ENCODE measurements around the gene PLA2G3.
"Not testable (repeated sequence)": the region's sequence is repeated elsewhere in the genome, so short reads cannot be mapped to it uniquely, and the experiment has no call there.

Gene PLA2G3

GRCh38 chr22:31122196-31122531 is 18.1 kb downstream of the PLA2G3 start:
- H3K36me3 ChIP-seq (ENCODE audit: insufficient read depth, low read depth, low read length) = no peaks in the 10 kb centered on the region
- H3K27ac ChIP-seq (ENCODE audit: low read length) = no peak overlapping the region
- H3K4me3 ChIP-seq (ENCODE audit: low read length) = no peak overlapping the region
- no peaks in the 10 kb centered on the region for H3K9me3 ChIP-seq (ENCODE audit: insufficient read depth, low read depth, low read length)
- 0 out of 2 replicates have a peak, but pooled peaks cover 4% of the 10 kb centered on the region for H3K4me1 ChIP-seq (ENCODE audit: insufficient read depth, low read length)
- H3K27me3 ChIP-seq (ENCODE audit: insufficient read depth, low read length) = no peaks in the 10 kb centered on the region
- no peak overlapping the region for H3K9ac ChIP-seq (ENCODE audit: low read depth, low read length)

- Histone ChIP-seq H3K27ac (ENCODE audit: low read length) (no peak overlapping the region), H3K9me3 (ENCODE audit: insufficient read depth, low read depth, low read length) (no peaks in the 10 kb centered on the region), H3K36me3 (ENCODE audit: insufficient read depth, low read depth, low read length) (no peaks in the 10 kb centered on the region), H3K27me3 (ENCODE audit: insufficient read depth, low read length) (no peaks in the 10 kb centered on the region), H3K9ac (ENCODE audit: low read depth, low read length) (no peak overlapping the region), H3K4me1 (ENCODE audit: insufficient read depth, low read length) (0 out of 2 replicates have a peak, but pooled peaks cover 4% of the 10 kb centered on the region), H3K4me3 (ENCODE audit: low read length) (no peak overlapping the region)
These were observed 18.9 kb downstream of the PLA2G3 start for GRCh38 chr22:31121403-31121802.

- no peak overlapping the region for H3K4me3 ChIP-seq (ENCODE audit: low read length)
- H3K9ac ChIP-seq (ENCODE audit: low read depth, low read length) = no peak overlapping the region; the same call in 1 of the 2 replicates
- no peaks in the 10 kb centered on the region for H3K9me3 ChIP-seq (ENCODE audit: insufficient read depth, low read depth, low read length)
- 0 out of 2 replicates have a peak, but pooled peaks cover 4% of the 10 kb centered on the region for H3K4me1 ChIP-seq (ENCODE audit: insufficient read depth, low read length)
- no peaks in the 10 kb centered on the region for H3K27me3 ChIP-seq (ENCODE audit: insufficient read depth, low read length)
- H3K27ac ChIP-seq (ENCODE audit: low read length) = no peak overlapping the region
- no peaks in the 10 kb centered on the region for H3K36me3 ChIP-seq (ENCODE audit: insufficient read depth, low read depth, low read length)
These were observed 19.7 kb downstream of the PLA2G3 start for GRCh38 chr22:31120642-31121041.

GRCh38 chr22:31120230-31120629 is 20.1 kb downstream of the PLA2G3 start:
- Histone ChIP-seq H3K36me3 (ENCODE audit: insufficient read depth, low read depth, low read length) (no peaks in the 10 kb centered on the region), H3K9me3 (ENCODE audit: insufficient read depth, low read depth, low read length) (no peaks in the 10 kb centered on the region), H3K4me1 (ENCODE audit: insufficient read depth, low read length) (0 out of 2 replicates have a peak, but pooled peaks cover 4% of the 10 kb centered on the region), H3K4me3 (ENCODE audit: low read length) (no peak overlapping the region), H3K27me3 (ENCODE audit: insufficient read depth, low read length) (no peaks in the 10 kb centered on the region), H3K27ac (ENCODE audit: low read length) (no peak overlapping the region), H3K9ac (ENCODE audit: low read depth, low read length) (no peak overlapping the region)

- Histone ChIP-seq H3K9me3 (ENCODE audit: insufficient read depth, low read depth, low read length) (no peaks in the 10 kb centered on the region), H3K27ac (ENCODE audit: low read length) (no peak overlapping the region), H3K4me1 (ENCODE audit: insufficient read depth, low read length) (0 out of 2 replicates have a peak, but pooled peaks cover 4% of the 10 kb centered on the region), H3K36me3 (ENCODE audit: insufficient read depth, low read depth, low read length) (no peaks in the 10 kb centered on the region), H3K27me3 (ENCODE audit: insufficient read depth, low read length) (no peaks in the 10 kb centered on the region), H3K4me3 (ENCODE audit: low read length) (no peak overlapping the region), H3K9ac (ENCODE audit: low read depth, low read length) (no peak overlapping the region)
These were observed 21.1 kb downstream of the PLA2G3 start for GRCh38 chr22:31119026-31119717.

- H3K36me3 ChIP-seq (ENCODE audit: insufficient read depth, low read depth, low read length) = no peaks in the 10 kb centered on the region
- H3K9ac ChIP-seq (ENCODE audit: low read depth, low read length) = no peak overlapping the region
- H3K4me3 ChIP-seq (ENCODE audit: low read length) = no peak overlapping the region
- no peaks in the 10 kb centered on the region for H3K9me3 ChIP-seq (ENCODE audit: insufficient read depth, low read depth, low read length)
- H3K27ac ChIP-seq (ENCODE audit: low read length) = no peak overlapping the region
- 0 out of 2 replicates have a peak, but pooled peaks cover 2% of the 10 kb centered on the region for H3K4me1 ChIP-seq (ENCODE audit: insufficient read depth, low read length)
- no peaks in the 10 kb centered on the region for H3K27me3 ChIP-seq (ENCODE audit: insufficient read depth, low read length)
These were observed 22.1 kb downstream of the PLA2G3 start for GRCh38 chr22:31118046-31118820.

- not testable (repeated sequence) for H3K27ac ChIP-seq (ENCODE audit: low read length); H3K9ac ChIP-seq (ENCODE audit: low read depth, low read length); H3K27me3 ChIP-seq (ENCODE audit: insufficient read depth, low read length); H3K36me3 ChIP-seq (ENCODE audit: insufficient read depth, low read depth, low read length); H3K4me1 ChIP-seq (ENCODE audit: insufficient read depth, low read length); H3K4me3 ChIP-seq (ENCODE audit: low read length); H3K9me3 ChIP-seq (ENCODE audit: insufficient read depth, low read depth, low read length)
These were observed 27.7 kb downstream of the PLA2G3 start for GRCh38 chr22:31112547-31113091.

- no peak overlapping the region for H3K27ac ChIP-seq (ENCODE audit: low read length)
- H3K4me1 ChIP-seq (ENCODE audit: insufficient read depth, low read length) = no peaks in the 10 kb centered on the region
- no peaks in the 10 kb centered on the region for H3K9me3 ChIP-seq (ENCODE audit: insufficient read depth, low read depth, low read length)
- H3K27me3 ChIP-seq (ENCODE audit: insufficient read depth, low read length) = peaks cover 30% of the 10 kb centered on the region
- no peaks in the 10 kb centered on the region for H3K36me3 ChIP-seq (ENCODE audit: insufficient read depth, low read depth, low read length)
- H3K9ac ChIP-seq (ENCODE audit: low read depth, low read length) = peak overlapping the region; percentile 36; the same call in 1 of the 2 replicates
- H3K4me3 ChIP-seq (ENCODE audit: low read length) = peak overlapping the region; percentile 63
These were observed 32.5 kb downstream of the PLA2G3 start for GRCh38 chr22:31107894-31108218.

- H3K27me3 ChIP-seq (ENCODE audit: insufficient read depth, low read length) = peaks cover 30% of the 10 kb centered on the region
- no peaks in the 10 kb centered on the region for H3K9me3 ChIP-seq (ENCODE audit: insufficient read depth, low read depth, low read length)
- H3K36me3 ChIP-seq (ENCODE audit: insufficient read depth, low read depth, low read length) = no peaks in the 10 kb centered on the region
- H3K27ac ChIP-seq (ENCODE audit: low read length) = no peak within 1 kb of the TSS
- no peaks in the 10 kb centered on the region for H3K4me1 ChIP-seq (ENCODE audit: insufficient read depth, low read length)
- H3K4me3 ChIP-seq (ENCODE audit: low read length) = peak within 1 kb of the TSS; percentile 71
- H3K9ac ChIP-seq (ENCODE audit: low read depth, low read length) = peak within 1 kb of the TSS; percentile 72
These were observed 33.0 kb downstream of the PLA2G3 start, which contains the start of gene SELENOM for GRCh38 chr22:31107178-31107893. Gene SELENOM, minus strand, starts transcription at chr22:31107568. Its CDS starts 63 bp downstream, at chr22:31107505.

- H3K4me3 ChIP-seq (ENCODE audit: low read length) = peak overlapping the region; percentile 71
- no peak overlapping the region for H3K27ac ChIP-seq (ENCODE audit: low read length)
- peak overlapping the region; percentile 72 for H3K9ac ChIP-seq (ENCODE audit: low read depth, low read length)
- H3K9me3 ChIP-seq (ENCODE audit: insufficient read depth, low read depth, low read length) = no peaks in the 10 kb centered on the region
- H3K36me3 ChIP-seq (ENCODE audit: insufficient read depth, low read depth, low read length) = no peaks in the 10 kb centered on the region
- H3K4me1 ChIP-seq (ENCODE audit: insufficient read depth, low read length) = no peaks in the 10 kb centered on the region
- peaks cover 30% of the 10 kb centered on the region for H3K27me3 ChIP-seq (ENCODE audit: insufficient read depth, low read length)
These were observed 33.6 kb downstream of the PLA2G3 start for GRCh38 chr22:31106731-31107177.

- Histone ChIP-seq H3K4me1 (ENCODE audit: insufficient read depth, low read length) (no peaks in the 10 kb centered on the region), H3K27ac (ENCODE audit: low read length) (no peak overlapping the region), H3K36me3 (ENCODE audit: insufficient read depth, low read depth, low read length) (no peaks in the 10 kb centered on the region), H3K9ac (ENCODE audit: low read depth, low read length) (no peak overlapping the region), H3K4me3 (ENCODE audit: low read length) (no peak overlapping the region), H3K9me3 (ENCODE audit: insufficient read depth, low read depth, low read length) (no peaks in the 10 kb centered on the region), H3K27me3 (ENCODE audit: insufficient read depth, low read length) (peaks cover 30% of the 10 kb centered on the region)
These were observed 34.2 kb downstream of the PLA2G3 start for GRCh38 chr22:31106001-31106571.

Data from iPS-20b (cell line).